K562 (cell line): Measurements from ENCODE around the gene DOCK8. TPM values are rescaled to one million over a fixed set of nuclear protein-coding genes. Genes with fewer than 3 reads are reported as not detected.

Experiments
- CBX3 ChIP-seq, 2 experiments: IDR thresholded peaks; 1 replicate in 1 of 2; 2 replicates in 1 of 2; pipeline ENCODE4 v1.6.1; 2012; ENCODE audit warnings: inconsistent platforms in 2 of 2, low read length in 2 of 2, borderline replicate concordance in 1 of 2, control low read depth in 1 of 2
- NFYB ChIP-seq: IDR thresholded peaks from 2 replicates; pipeline ENCODE4 v1.6.1; 2011; ENCODE audit warnings: mild to moderate bottlenecking, moderate library complexity; ENCODE audit not compliant: insufficient read length; ENCODE audit errors: extremely low read depth
- SMARCA4 ChIP-seq: fragments of 450-650 bp; IDR thresholded peaks from 2 replicates; pipeline ENCODE4 v1.6.1; 2016
- WHSC1 ChIP-seq: IDR thresholded peaks from one replicate; pipeline ENCODE4 v1.6.1; 2012; ENCODE audit warnings: low read length, control low read depth, inconsistent platforms
- polyA plus RNA-seq, 8 experiments: library from polyadenylated mRNA; depleted of rRNA in 4 of 8; stranded (reverse) in 5 of 8; unstranded in 3 of 8; fragments of >200 nt; fragmentation: Nextera tagmentation in 2 of 8; fragmentation: Illumina TruSeq in 1 of 8; extraction: Ambion mirVana in 2 of 8; extraction: Trizol in 1 of 8; gene quantifications; 2 replicates each; pipeline versions ENCODE4 v1.2.1 to v1.2.3, GENCODE V29; 2011 to 2014; ENCODE audit warnings: inconsistent platforms in 1 of 8, missing spikeins in 1 of 8
- total RNA-seq, 7 experiments: library from RNA; depleted of rRNA in 6 of 7; stranded (reverse); fragments of >200 nt in 6 of 7; fragmentation: Illumina TruSeq in 2 of 7; extraction: Trizol in 2 of 7; gene quantifications; 2 replicates each; pipeline versions ENCODE4 v1.2.1 to v1.2.3, GENCODE V29; 2011 to 2021; ENCODE audit warnings: low replicate concordance in 1 of 7
- TF ChIP-seq, protein P1 (sequence below), 2 experiments: fragments of 450-650 bp; formaldehyde crosslinking in 1 of 2; IDR thresholded peaks; 2 replicates each; pipeline versions ENCODE4 v1.4.0 to v1.6.1; 2014 to 2020; ENCODE audit warnings: mild to moderate bottlenecking in 2 of 2, borderline replicate concordance in 1 of 2, low read depth in 1 of 2
- TF ChIP-seq, protein P2 (sequence below): sonication (generic); formaldehyde crosslinking; IDR thresholded peaks from 2 replicates; pipeline ENCODE4 v1.8.0; 2022; ENCODE audit warnings: mild to moderate bottlenecking, missing genetic modification reagents
- TF ChIP-seq, protein P3 (sequence below), 2 experiments: fragments of 200-800 bp in 1 of 2; sonication (Bioruptor generic) in 1 of 2; sonication (generic) in 1 of 2; formaldehyde crosslinking in 1 of 2; IDR thresholded peaks in 1 of 2; conservative IDR thresholded peaks in 1 of 2; 2 replicates each; pipeline versions ENCODE4 v1.5.0 to v1.6.1; 2016 to 2020; ENCODE audit warnings: missing compliant biosample characterization in 1 of 2, missing genetic modification characterization in 1 of 2, missing genetic modification reagents in 1 of 2

The DOCK8 gene
- total and polyA plus RNA-seq, 9 of the 15 experiments (the other 6 are each of a cell fraction or from before 2014, with no cell fraction given), result 14.4 to 53.8 (median 25.1) TPM

DNA sequence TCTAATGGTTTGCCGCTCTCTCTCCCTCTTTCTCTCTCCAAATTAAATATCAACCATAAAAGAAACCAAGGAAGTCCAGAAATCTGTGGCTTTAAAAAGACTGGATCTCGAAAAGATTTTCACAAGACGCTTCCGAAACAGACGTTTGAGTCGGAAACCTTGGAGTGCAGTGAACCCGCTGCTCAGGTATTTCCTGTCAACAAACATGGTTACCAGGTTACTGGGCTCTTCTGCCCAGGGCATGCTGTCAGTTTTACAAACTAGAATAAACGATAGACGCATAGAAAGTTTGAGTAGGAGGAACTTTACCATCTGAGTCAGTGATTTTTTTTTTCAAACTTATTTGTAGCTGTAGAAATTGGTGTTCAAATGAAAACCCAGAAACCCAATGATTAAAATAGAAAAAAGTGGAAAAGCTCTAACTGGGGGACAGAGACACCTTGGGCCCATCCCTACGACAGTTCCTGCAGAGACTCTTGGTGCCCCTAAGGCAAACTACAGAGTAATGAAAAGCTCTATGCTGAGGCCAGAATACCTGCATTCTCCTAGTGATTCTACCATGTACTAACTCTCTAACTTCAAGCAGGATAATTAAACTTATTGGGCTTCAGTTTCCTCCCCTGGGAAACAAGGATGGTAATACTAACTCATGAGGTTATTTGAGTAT, 90.0 kb downstream of the DOCK8 start (continued):
- TF ChIP-seq, protein P1, sequence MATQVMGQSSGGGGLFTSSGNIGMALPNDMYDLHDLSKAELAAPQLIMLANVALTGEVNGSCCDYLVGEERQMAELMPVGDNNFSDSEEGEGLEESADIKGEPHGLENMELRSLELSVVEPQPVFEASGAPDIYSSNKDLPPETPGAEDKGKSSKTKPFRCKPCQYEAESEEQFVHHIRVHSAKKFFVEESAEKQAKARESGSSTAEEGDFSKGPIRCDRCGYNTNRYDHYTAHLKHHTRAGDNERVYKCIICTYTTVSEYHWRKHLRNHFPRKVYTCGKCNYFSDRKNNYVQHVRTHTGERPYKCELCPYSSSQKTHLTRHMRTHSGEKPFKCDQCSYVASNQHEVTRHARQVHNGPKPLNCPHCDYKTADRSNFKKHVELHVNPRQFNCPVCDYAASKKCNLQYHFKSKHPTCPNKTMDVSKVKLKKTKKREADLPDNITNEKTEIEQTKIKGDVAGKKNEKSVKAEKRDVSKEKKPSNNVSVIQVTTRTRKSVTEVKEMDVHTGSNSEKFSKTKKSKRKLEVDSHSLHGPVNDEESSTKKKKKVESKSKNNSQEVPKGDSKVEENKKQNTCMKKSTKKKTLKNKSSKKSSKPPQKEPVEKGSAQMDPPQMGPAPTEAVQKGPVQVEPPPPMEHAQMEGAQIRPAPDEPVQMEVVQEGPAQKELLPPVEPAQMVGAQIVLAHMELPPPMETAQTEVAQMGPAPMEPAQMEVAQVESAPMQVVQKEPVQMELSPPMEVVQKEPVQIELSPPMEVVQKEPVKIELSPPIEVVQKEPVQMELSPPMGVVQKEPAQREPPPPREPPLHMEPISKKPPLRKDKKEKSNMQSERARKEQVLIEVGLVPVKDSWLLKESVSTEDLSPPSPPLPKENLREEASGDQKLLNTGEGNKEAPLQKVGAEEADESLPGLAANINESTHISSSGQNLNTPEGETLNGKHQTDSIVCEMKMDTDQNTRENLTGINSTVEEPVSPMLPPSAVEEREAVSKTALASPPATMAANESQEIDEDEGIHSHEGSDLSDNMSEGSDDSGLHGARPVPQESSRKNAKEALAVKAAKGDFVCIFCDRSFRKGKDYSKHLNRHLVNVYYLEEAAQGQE (IDR thresholded peaks at IDR 0.05; ENCODE audit: borderline replicate concordance), result no peak
- TF ChIP-seq, protein P1 (CRISPR knock-in tag; IDR thresholded peaks at IDR 0.05; ENCODE audit: low read depth), result no peak
- TF ChIP-seq SMARCA4 (no peak), WHSC1 (no peak), NFYB (no peak), CBX3 (IDR thresholded peaks at IDR 0.05; ENCODE audit: borderline replicate concordance in 1 of 2, low read length in 2 of 2) (no peak)
- TF ChIP-seq, protein P2, sequence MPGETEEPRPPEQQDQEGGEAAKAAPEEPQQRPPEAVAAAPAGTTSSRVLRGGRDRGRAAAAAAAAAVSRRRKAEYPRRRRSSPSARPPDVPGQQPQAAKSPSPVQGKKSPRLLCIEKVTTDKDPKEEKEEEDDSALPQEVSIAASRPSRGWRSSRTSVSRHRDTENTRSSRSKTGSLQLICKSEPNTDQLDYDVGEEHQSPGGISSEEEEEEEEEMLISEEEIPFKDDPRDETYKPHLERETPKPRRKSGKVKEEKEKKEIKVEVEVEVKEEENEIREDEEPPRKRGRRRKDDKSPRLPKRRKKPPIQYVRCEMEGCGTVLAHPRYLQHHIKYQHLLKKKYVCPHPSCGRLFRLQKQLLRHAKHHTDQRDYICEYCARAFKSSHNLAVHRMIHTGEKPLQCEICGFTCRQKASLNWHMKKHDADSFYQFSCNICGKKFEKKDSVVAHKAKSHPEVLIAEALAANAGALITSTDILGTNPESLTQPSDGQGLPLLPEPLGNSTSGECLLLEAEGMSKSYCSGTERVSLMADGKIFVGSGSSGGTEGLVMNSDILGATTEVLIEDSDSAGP (CRISPR knock-in tag), result no peak
- TF ChIP-seq, protein P3, sequence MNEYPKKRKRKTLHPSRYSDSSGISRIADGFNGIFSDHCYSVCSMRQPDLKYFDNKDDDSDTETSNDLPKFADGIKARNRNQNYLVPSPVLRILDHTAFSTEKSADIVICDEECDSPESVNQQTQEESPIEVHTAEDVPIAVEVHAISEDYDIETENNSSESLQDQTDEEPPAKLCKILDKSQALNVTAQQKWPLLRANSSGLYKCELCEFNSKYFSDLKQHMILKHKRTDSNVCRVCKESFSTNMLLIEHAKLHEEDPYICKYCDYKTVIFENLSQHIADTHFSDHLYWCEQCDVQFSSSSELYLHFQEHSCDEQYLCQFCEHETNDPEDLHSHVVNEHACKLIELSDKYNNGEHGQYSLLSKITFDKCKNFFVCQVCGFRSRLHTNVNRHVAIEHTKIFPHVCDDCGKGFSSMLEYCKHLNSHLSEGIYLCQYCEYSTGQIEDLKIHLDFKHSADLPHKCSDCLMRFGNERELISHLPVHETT (CRISPR knock-in tag; conservative IDR thresholded peaks at IDR 0.05 in 1 of 2, IDR thresholded peaks at IDR 0.05 in 1 of 2), result no peak
